Activated CD8-positive, alpha-beta T cell treated with anti-CD3 and anti-CD28 coated beads for 36 hours (primary cell): ENCODE results near the gene MNT. TPM values are rescaled to one million over a fixed set of nuclear protein-coding genes. Genes with fewer than 3 reads are reported as not detected.
"Not testable (repeated sequence)": the region's sequence is repeated elsewhere in the genome, so short reads cannot be mapped to it uniquely, and the experiment has no call there.

Source experiments
- ATAC-seq: fragments of 200-7000 bp; cut with Tn5 transposase; one replicate; pipeline ENCODE4 v1.10.0; 2021; ENCODE audit warnings: mild to moderate bottlenecking, moderate library complexity
- CTCF ChIA-PET: fragments of 350-600 bp; sonication (Branson Sonifier 250); formaldehyde crosslinking; loops from one replicate; lab custom pipeline; 2021; ENCODE audit warnings: antibody characterized with exemption; lab: Charles Lee
- POLR2A ChIA-PET: fragments of 350-600 bp; sonication (Branson Sonifier 250); formaldehyde crosslinking; loops from one replicate; lab custom pipeline; 2021; ENCODE audit warnings: antibody characterized with exemption; lab: Charles Lee
- DNase-seq: peaks from one replicate; pipeline ENCODE4 v3.0.0-alpha.2; 2020
- H3K27ac Mint-ChIP-seq: one replicate; pipeline ENCODE4 v1.8.0; 2021; ENCODE audit warnings: mild to moderate bottlenecking, mixed read lengths
- H3K27me3 Mint-ChIP-seq: one replicate; pipeline ENCODE4 v1.8.0; 2021; ENCODE audit warnings: mixed read lengths
- H3K36me3 Mint-ChIP-seq: one replicate; pipeline ENCODE4 v1.8.0; 2021; ENCODE audit warnings: low read depth, mixed read lengths
- H3K4me1 Mint-ChIP-seq: one replicate; pipeline ENCODE4 v1.8.0; 2021; ENCODE audit warnings: low read depth, mixed read lengths
- H3K4me3 Mint-ChIP-seq: one replicate; pipeline ENCODE4 v1.8.0; 2021; ENCODE audit warnings: mild to moderate bottlenecking, moderate library complexity, mixed read lengths
- H3K9me3 Mint-ChIP-seq: one replicate; pipeline ENCODE4 v1.8.0; 2021; ENCODE audit warnings: mixed read lengths
- CTCF ChIP-seq: fragments of 200-600 bp; IDR thresholded peaks from one replicate; pipeline ENCODE4 v1.8.0; 2022; ENCODE audit warnings: antibody characterized with exemption, mild to moderate bottlenecking
- intact Hi-C: fragments of 100-400 bp; cut with micrococcal nuclease; formaldehyde crosslinking; loops from one replicate; pipeline ENCODE4 v1.10.0; 2022
- total RNA-seq, 2 experiments: library from RNA; stranded (reverse); gene quantifications; one replicate each; pipeline ENCODE4 v1.2.3, GENCODE V29; 2021

The MNT gene, protein sequence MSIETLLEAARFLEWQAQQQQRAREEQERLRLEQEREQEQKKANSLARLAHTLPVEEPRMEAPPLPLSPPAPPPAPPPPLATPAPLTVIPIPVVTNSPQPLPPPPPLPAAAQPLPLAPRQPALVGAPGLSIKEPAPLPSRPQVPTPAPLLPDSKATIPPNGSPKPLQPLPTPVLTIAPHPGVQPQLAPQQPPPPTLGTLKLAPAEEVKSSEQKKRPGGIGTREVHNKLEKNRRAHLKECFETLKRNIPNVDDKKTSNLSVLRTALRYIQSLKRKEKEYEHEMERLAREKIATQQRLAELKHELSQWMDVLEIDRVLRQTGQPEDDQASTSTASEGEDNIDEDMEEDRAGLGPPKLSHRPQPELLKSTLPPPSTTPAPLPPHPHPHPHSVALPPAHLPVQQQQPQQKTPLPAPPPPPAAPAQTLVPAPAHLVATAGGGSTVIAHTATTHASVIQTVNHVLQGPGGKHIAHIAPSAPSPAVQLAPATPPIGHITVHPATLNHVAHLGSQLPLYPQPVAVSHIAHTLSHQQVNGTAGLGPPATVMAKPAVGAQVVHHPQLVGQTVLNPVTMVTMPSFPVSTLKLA
- 10 to 100 TPM; 21.6 to 23.1 TPM for total RNA-seq

GRCh38 chr17:2400877-2401425 is at the start of gene MNT:
Gene MNT (minus strand): TSS chr17:2401060. CDS start chr17:2400712, 348 bp downstream.
- ChIA-PET POLR2A (interaction anchor here (0.8 to 6.8 kb wide), 7 partner anchors 9 to 81 kb away, joined by 3 to 61 read pairs (median 4); partner anchors contain the start of gene SGSM2), CTCF (interaction anchor here (1.1 to 7.8 kb wide), 4 partner anchors 9 to 47 kb away, joined by 3 to 71 read pairs (median 26); no protein-coding TSS in a partner anchor)
- Mint-ChIP-seq H3K27ac (peak within 1 kb of the TSS; percentile 95), H3K4me3 (peak within 1 kb of the TSS; percentile 97), H3K9me3 (no peaks in the 10 kb centered on the region), H3K36me3 (no peaks in the 10 kb centered on the region), H3K4me1 (peaks cover 42% of the 10 kb centered on the region), H3K27me3 (no peaks in the 10 kb centered on the region)
- no peak for TF ChIP-seq CTCF
- peak; percentile 95 for DNase-seq
- intact Hi-C loops, result no loop called here
- peak; percentile 52 for ATAC-seq

DNA sequence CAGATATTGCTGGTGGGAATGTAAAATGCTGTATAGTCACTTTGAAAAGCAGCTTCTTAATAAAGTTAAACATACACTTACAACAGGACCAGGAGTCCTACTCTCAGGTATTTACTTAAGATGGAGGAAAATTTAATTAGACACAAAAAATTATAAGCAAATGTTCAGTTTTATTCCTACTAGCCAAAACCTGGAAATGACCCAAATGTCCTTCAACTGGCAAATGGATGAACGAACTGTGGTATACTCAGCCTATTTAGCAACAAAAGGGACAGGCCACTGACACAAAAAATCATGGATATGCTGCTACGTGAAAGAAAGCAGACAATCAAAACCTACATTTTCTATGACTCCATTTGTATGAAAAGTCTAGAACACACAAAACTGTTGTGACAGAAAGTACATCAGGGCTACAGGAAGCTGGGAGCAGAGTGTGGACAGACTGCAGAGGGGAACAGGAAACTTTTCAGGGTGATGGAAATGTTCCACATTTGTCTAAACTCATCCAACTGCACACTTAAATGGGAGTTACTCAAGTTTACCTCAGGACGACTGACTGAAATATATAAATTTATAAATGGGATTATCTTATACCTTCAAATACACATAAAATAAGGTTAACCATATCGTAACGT is 49.3 kb upstream of the MNT start:
- ATAC-seq (no peak), DNase-seq (no peak)
- Mint-ChIP-seq H3K4me3 (no peak overlapping the region), H3K27ac (peak overlapping the region; percentile 16), H3K36me3 (peaks cover 13% of the 10 kb centered on the region), H3K4me1 (peaks cover 11% of the 10 kb centered on the region), H3K9me3 (peaks cover 5% of the 10 kb centered on the region), H3K27me3 (no peaks in the 10 kb centered on the region)
- CTCF ChIA-PET, result interaction anchor here (1.3 to 3.0 kb wide), 3 partner anchors 24 to 68 kb away, joined by 3 to 12 read pairs (median 3); no protein-coding TSS in a partner anchor
- intact Hi-C loops, result no loop called here
- TF ChIP-seq CTCF, result no peak
- POLR2A ChIA-PET, result interaction anchor here (1.4 kb wide), 1 partner anchor 62 kb away, joined by 4 read pairs; the partner anchor contains the start of gene METTL16

DNA sequence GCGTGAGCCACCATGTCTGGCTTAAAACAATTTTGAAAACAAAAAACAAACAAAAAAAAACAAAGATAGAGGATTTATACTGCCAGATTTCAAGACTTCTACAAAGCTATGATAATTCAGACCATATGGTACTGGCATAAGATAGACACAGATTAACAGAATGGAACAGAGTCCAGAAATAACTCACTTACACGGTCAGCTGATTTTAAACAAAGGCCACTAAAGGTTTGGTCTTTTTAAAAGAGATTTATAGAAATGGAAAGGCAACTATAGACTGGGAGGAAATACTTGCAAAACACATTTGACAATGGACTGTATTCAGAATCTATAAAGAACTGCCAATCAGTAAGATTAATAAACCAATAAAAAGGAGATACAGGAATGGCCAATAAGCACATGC is 48.6 kb upstream of the MNT start:
- DNase-seq (no peak), ATAC-seq (no peak)
- intact Hi-C loops, result no loop called here
- TF ChIP-seq CTCF, result no peak
- Mint-ChIP-seq H3K36me3 (peaks cover 15% of the 10 kb centered on the region), H3K4me1 (peaks cover 11% of the 10 kb centered on the region), H3K27me3 (no peaks in the 10 kb centered on the region), H3K27ac (no peak overlapping the region), H3K4me3 (no peak overlapping the region), H3K9me3 (peaks cover 5% of the 10 kb centered on the region)
- ChIA-PET POLR2A (interaction anchor here (1.4 kb wide), 1 partner anchor 62 kb away, joined by 4 read pairs; the partner anchor contains the start of gene METTL16), CTCF (interaction anchor here (1.3 to 3.0 kb wide), 2 partner anchors 34 to 67 kb away, joined by 3 to 12 read pairs; no protein-coding TSS in a partner anchor)

- CTCF ChIA-PET, H3K27me3 Mint-ChIP-seq, H3K4me3 Mint-ChIP-seq, POLR2A ChIA-PET, intact Hi-C loops, H3K4me1 Mint-ChIP-seq, DNase-seq, ATAC-seq, H3K9me3 Mint-ChIP-seq, H3K27ac Mint-ChIP-seq: not testable (repeated sequence)
- H3K36me3 Mint-ChIP-seq, result peaks cover 15% of the 10 kb centered on the region
These were observed 46.6 kb upstream of the MNT start for GRCh38 chr17:2447479-2447878.

DNA sequence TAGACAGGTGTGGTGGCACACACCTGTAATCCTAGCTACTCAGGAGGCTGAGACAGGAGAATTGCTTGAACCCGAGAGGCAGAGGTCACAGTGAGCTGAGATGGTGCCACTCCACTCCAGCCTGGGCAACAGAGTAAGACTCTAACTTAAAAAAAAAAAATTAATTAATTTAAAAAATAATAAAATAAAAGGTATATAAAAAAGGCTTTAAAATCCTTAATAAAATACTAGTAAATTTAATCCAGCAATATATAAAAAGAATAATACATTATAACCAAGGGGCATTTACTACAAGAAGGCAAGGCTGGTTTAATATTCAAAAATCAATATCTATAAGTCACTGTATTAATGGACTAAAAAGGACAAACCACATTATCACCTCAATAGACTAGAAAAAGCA is 44.8 kb upstream of the MNT start:
- no peaks in the 10 kb centered on the region for H3K27me3 Mint-ChIP-seq
- TF ChIP-seq CTCF, result no peak
- POLR2A ChIA-PET, result no interaction called here
- H3K36me3 Mint-ChIP-seq, result peaks cover 24% of the 10 kb centered on the region
- H3K4me1 Mint-ChIP-seq, result no peaks in the 10 kb centered on the region
- no peak overlapping the region for H3K27ac Mint-ChIP-seq
- peaks cover 5% of the 10 kb centered on the region for H3K9me3 Mint-ChIP-seq
- H3K4me3 Mint-ChIP-seq, result no peak overlapping the region
- DNase-seq (no peak), ATAC-seq (no peak)
- CTCF ChIA-PET, result no interaction called here
- intact Hi-C loops, result no loop called here
